Jurkat, Clone E6-1 (cell line): ENCODE measurements around the gene HTRA3.
"Not testable (repeated sequence)": the region's sequence is repeated elsewhere in the genome, so short reads cannot be mapped to it uniquely, and the experiment has no call there.

ENCODE experiments used
- DNase-seq: peaks from one replicate; pipeline ENCODE4 v3.0.0-alpha.2; 2011; ENCODE audit warnings: low read depth, low spot score
- H3K4me3 ChIP-seq: 2 replicates; pipeline ENCODE4 v1.5.1; 2011; ENCODE audit warnings: mild to moderate bottlenecking, low read length, control low read depth, moderate library complexity

Gene HTRA3

DNA sequence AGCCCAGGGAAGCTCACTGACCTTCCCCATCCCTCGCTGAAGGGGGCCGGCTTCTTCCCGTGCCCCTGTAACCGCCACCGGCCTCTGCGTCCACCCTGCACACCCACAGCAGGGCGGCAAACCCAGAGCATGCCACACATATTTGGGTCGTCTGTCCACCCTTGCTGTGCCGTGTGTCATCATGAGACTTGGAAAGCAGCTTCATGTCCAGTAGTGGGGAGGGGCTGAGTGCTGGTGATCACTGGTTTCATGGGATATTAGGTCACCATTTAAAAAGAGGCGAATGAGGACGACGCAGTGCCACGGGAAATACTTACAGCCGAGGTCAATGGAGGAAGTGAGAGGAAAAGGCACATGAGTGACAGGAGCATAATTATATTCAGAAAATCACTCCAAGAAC lies 74.8 kb downstream of the HTRA3 start:
- no peak for DNase-seq
- no peak overlapping the region for H3K4me3 ChIP-seq

DNA sequence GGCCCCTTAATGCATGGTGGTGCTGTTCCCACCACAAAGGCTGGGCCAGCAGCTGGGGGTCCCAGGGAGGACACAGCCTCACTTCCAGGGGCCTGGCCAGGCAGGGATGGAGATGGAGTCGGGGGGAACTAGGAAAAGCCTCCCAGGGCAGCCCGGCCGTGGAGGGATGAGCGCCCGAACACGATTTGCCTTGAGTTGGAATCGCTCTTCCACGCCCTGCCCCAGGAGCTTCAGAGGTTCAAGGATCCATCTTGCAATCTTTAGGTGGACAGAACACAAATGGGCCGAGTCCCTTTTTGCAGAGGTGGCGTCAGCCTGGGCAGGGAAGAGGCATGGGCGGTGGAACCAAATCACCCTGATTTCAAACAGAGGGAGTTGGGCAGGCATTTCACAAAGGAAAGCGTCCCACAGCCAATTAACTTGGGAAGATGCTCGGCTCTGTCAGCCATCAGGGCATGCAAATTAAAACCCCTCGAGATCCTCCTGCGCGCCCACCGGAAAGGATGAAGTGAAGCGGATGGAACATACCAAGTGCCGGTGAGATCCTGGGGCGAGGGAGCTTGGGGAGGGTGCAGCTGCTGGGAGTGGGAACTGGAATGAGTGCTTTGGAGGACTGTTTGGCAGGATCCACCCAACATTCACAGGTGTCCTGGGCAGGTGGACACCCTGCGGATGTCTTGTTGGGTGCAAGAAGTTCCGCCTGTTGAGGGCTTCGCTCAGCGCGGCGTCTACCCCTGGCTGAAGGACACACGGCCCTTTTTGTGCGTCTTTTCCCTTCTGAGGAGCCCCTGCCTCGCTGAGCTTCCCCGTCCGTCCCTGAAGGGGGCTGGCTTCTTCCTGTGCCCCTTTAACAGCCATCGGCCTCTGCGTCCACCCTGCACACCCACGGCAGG lies 75.7 kb downstream of the HTRA3 start:
- DNase-seq = no peak

DNA sequence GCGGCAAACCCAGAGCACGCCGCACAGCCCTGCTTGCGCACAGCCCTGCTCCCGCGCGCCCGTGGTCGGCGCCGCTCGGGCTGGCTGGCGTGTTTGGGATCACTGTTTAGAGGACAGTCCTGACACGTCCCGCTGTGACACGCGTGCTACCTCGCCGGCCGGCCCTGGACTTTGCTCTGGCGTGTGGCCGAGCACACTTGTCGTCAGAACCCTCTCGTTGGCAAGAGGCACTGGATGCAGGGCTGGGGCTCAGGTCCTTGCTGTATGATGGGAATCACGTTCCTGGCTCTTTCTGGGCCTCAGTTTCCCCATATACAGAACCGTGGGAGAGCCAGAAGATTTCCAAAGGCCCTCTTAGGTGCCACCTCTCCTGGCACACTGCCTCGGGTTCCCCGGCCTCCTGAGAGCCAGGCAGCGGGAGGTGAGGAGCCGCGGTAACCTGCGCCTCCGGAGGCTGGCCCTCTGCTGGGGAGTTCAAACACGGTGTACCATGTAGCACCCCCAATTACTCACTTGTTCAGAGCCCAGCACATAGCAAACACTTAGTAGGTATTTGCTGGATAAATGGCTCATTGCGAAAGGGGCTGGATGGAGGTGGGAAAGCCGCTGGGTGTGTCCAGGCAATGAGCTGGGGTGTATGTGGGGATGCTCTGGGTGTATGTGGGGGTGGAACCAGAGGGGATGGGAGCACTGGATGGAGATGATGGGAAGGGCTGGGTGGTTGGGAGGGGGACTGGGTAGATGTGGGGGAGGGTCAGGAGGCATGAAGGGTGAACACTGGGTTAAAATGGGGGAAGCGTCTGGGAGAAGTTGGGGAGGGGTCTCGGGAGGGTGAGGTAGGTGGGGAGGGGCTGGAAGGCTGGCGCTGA lies 76.6 kb downstream of the HTRA3 start:
- DNase-seq = no peak
- H3K4me3 ChIP-seq = no peak overlapping the region

More for the DNA sequence above, 75.7 kb downstream of the HTRA3 start:
- H3K4me3 ChIP-seq = no peak overlapping the region

DNA sequence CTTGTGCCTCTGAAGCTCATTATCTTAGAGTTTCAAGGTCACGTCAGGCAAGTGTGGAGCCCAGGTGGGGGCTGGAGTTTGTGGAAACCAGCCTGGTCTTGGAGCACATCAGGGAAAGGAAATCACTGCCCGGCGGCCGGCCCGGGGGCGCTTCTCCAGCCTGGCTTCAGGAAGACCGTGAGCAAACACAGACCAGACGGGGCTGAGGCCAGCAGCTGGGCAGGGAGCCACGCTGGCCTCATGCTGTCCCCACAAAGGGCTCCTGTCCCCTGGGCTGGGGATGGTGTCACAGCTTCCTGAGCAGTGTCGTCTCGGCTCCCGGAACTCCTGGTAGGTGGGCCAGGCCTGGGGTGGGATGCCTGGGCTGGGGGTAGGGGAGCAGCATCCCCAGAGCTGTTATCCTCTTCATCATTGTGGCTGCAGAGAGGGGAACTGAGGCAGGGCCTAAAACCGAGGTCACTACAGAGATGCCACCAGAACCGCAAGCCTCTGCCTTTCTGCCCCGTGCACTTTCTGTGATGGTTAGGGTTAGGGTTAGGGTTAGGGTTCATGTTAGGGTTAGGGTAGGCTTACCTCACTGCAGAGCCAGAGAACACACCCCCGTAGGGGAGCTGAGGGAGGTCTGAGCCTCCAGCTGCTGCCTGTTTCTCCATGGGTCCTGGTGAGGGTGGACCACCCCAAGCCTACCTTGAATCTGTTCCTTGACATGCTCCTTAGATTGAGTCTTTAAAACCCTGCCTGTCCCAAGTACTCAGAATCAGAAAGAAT lies 77.5 kb downstream of the HTRA3 start:
- DNase-seq = no peak

DNA sequence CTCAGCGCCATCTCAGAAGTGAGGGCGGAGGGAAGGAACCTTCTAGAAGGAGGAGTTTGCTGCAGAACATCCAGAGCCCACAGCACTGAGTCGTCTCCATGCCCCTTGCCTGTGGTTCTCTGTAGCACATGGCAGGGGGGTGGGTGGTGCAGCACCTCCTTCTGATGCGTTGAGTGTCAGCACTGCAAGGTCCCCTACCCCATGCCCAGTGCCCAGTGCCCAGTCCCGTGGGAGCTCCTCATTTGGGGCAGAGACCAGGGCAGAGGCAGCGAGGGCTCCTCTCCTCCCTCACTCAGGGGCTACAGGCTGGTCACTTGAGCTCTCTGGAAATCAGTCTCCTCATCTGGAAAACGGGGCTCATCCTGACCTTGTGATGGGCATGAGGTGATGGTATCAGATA lies 78.1 kb downstream of the HTRA3 start:
- no peak overlapping the region for H3K4me3 ChIP-seq
- no peak for DNase-seq

More for the DNA sequence above, 77.5 kb downstream of the HTRA3 start:
- no peak overlapping the region for H3K4me3 ChIP-seq

DNA sequence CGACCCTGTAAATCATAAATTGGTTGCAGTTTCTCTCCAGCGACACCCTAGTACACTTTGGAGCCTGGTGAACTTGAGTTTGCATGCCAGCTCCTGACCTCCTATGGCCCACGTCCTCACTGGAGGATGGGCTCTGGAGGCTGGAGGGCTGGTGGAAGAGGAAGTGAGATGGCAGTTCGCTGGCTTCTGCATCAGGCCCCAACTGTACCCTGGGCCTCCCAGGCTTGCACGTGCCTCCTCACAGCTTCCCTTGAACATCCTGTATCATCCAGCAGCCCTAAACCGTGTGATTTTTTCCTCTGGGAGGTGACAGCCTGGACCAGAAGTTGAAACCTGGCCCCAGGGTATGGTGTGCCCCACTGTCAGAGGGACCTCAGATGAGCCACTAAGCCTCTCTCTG lies 78.5 kb downstream of the HTRA3 start:
- no peak for DNase-seq
- H3K4me3 ChIP-seq = no peak overlapping the region

DNA sequence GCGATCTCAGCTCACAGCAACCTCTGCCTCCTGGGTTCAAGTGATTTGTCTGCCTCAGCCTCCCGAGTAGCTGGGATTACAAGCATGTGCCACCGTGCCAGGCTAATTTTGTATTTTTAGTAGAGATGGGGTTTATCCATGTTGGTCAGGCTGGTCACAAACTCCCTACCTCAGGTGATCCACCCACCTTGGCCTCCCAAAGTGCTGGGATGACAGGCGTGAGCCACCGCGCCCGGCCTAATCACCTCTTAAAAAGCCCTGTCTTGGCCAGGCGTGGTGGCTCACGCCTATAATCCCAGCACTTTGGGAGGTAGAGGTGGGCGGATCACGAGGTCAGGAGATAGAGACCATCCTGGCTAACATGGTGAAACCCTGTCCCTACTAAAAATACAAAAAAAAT lies 79.7 kb downstream of the HTRA3 start:
- DNase-seq, H3K4me3 ChIP-seq: not testable (repeated sequence)

DNA sequence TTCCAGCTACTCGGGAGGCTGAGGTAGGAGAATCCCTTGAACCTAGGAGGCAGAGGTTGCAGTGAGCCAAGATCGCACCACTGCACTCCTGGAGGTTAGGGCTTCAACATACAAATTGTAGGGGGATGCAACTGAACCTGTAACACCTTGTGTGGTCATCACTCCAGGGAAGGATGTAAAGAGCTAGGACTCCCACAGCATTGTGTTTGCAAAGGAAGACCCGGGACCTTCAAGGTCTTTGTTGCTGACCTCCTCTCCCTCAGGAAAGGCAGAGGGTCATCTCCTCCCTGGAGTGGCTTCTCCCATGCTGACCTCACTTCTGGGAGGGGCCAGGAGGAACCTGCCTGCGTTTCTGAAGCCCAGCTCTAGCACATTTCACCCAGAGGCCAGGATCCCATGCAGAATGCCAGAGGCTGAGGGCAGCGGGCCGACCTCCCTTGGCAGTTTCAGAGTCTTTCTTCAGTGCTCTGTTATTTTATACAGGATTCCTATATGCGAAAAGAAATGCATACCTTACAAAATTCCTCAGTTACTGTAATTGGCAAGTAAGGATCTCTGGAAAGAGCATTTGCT lies 80.2 kb downstream of the HTRA3 start:
- H3K4me3 ChIP-seq = no peak overlapping the region

DNA sequence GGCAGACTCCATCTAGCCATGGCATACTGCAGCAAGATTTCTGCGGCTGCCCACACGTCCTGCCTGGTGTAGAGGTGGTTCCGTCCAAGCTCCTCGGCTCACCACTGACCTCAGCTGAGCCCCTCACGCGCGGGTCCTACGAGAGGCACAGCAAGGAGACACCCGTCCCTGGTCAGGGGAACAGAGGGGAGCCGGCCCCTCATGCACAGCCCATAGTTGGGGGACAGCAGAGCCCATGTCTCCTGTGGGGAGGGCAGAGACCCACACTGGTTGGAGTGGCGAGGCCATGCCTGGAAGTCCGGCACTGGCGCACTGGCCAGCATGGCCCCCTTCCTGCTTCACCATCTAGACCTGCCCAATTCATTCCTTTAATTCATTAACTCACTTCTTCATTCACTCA lies 80.8 kb downstream of the HTRA3 start:
- no peak overlapping the region for H3K4me3 ChIP-seq
- no peak for DNase-seq

More for the DNA sequence above, 80.2 kb downstream of the HTRA3 start:
- no peak for DNase-seq

DNA sequence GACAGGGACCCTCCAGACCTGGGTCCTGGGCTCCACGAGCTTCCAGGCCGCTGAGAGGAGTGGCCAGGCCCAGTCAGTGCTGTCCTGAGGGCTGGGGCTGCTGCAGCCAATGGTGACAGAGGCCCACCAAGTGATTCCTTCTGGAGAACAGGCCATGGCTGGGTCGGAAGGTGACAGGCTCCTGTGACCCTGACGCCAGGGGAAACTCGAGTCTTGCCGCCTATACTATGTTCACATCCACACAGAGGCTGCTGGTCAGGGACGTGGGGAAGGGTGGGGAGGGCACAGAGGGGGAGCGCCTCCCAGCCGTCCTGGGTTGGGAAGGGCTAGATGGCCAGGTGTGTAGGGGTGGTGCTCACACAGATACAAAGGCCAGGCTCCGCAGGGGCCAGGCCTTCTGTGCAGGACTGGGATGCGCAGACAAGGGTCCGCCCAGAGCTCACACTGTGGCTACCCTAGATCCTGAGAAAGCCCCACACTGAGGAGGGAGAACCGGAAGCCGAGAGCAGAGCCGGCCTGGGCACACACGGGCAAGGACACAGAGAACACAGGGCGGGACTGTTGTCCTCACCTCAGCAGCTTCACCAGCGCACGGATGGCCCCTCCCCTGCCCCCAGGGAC lies 81.4 kb downstream of the HTRA3 start:
- DNase-seq = no peak

DNA sequence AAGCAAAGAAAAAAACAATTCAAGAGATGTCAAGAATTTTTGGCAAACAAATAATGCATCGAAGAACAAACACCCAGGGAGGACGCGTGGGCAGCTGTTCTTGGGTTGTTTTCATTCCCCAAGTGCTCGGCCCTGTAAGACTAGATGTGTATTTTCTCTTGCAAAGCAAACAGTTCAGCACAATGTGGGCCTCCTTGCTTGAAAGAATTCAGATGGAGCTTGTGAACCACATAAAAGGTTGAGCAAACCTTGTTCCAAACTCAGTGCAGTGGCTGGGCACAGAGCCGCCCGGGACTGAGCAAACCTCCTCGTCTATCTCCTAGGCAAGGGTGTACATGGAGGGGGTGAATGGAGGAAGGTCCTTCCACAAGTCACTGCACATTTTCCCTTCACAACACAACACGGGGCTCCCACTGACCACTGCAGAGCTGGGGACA lies 82.4 kb downstream of the HTRA3 start:
- no peak overlapping the region for H3K4me3 ChIP-seq
- peak; percentile 14 for DNase-seq

More for the DNA sequence above, 81.4 kb downstream of the HTRA3 start:
- no peak overlapping the region for H3K4me3 ChIP-seq

DNA sequence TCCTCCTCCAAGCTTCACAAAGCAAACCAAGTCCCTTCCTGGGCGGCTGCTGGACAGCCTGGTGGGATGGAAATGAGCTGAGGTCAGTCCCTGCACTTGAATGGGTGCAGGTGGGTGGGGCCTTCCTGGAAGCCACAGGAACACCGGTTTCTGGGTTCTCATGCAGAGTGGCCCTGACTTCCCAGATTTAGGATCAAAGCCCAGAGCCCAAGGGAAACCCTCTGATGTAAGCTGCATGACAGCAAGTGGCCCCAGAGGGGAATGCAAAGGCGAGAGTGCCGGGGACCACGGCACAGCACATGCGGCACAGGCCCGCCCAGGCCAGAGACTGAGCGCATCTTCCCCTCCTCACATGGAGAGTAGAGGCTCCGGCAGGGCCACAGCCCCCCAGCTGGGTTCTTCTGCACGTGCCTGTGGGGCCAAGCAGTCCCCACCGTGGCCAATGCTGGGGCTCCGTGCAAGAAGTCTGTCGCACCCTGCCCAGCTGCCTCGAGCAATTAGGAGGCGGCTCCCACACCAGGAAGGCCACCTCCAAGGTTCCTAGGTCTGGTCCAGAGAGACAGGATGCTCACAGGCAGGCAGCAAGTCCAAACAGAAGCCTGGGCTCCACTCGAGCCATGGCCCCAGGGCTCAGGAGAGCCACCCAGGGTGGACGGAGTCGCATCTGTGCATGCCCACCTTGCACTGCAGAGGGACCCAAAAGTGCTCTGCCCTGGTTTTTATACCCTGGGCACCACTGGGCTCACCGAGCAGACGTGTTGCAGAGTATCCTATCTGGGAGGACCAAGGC lies 83.0 kb downstream of the HTRA3 start:
- no peak overlapping the region for H3K4me3 ChIP-seq
- DNase-seq = no peak

DNA sequence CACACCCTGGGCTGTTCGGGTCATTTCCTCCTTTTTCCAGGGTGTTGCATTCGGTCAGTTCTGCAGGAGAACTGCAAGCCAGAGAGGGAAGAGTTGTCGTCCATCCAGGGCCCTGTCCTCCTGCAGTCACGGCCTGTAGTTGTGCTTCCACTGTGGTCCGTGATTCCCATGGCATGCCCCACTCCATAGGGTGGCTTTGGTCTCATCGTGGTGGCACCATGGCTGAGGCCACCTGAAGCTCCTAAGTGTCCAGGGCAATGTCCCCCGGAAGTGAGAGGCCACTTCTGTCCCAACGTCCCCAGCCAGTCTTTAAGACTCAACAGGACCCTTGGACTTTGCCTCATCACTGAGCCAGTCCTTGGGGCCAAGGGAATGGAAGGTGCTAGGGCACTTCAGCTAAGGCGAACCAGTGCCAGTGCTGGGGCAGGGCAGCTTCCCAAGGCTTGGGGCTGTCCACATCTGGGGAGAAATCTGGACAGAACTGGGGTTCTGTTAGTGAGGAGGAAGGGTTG lies 83.7 kb downstream of the HTRA3 start:
- DNase-seq = no peak
- no peak overlapping the region for H3K4me3 ChIP-seq

DNA sequence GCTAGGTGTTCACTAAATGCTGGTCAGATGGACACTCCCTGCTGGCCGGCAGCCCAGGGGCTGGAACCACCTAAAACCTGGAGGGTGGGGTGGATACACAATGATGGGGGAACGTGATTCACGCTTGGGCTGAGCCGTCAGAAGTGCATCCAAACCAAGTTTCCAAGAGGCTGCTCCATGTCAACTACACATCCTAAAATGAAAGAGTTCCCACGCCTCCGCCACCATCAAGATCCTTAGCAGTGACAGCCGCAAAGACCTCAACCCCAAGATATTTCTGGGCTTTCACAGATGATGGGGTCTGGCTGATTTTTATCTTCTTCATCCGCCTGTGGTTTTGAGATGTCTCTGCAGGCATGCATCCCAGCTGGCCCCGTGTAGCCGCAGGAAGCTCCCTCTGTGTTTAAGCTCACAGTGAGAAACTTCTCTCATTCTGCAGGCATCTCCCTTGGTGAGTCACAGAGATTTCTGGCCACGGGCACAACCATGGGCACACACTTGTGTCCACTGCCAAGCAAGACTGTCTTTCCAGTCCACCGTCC lies 84.4 kb downstream of the HTRA3 start:
- DNase-seq = no peak
- H3K4me3 ChIP-seq = no peak overlapping the region

DNA sequence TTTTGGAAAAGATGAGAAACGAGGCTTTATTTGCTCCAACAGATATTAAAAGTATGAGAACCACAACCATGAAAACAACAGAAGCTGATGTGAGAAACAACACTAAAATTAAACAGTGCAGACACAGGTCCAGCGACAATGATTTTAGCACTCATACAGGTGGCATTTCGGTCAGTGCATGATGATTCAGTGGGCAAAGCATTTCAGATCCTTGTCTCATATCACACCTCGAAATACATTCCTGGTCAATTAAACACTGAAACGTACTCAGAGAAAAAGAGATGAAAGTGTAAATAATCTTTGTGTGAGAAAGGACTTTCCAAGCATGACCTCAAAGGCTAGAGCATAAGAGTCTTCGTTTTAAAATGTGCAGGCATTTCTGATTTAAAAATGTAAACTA lies 85.8 kb downstream of the HTRA3 start:
- no peak overlapping the region for H3K4me3 ChIP-seq
- DNase-seq = no peak

DNA sequence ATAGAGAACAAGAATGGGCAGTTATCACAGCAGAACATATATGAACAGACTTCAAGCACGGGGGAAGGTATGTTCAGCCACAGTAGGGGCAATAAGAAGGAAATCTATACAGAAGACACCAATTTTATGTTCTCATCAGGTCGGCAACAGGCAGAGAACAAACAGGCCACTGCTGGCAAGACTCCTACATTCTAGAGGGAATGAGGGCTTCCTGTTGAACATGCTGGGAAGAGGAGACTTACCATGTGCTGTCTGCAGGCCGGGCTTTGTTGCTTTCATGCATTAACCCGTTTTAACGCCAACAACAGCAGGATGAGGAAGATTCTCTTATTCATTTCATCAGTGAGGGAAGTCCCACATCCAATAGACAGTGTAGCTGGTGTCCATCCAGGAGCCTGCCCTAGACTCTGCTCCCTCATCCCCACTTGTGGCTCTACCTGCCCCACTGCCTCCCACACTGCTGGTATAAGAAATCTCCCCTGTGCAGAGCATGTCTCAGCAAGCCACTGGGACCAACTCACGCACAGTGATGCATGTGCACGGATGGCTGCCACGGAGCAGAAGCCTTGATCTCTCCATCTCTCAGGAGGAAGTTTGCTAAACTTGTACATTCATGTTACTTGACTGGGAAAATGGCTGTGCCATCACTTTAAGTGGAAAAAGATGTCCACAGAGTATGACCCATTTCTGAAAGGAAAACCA lies 86.5 kb downstream of the HTRA3 start:
- H3K4me3 ChIP-seq = no peak overlapping the region
- no peak for DNase-seq
